Activated naive CD4-positive, alpha-beta T cell treated with anti-CD3 and anti-CD28 coated beads, Interleukin-2, amount 50 U/mL, for 24 hours (primary cell): ENCODE results near the gene PRKAR1B.

ENCODE experiments used
- H3K27ac Mint-ChIP-seq: one replicate; pipeline ENCODE4 v1.8.0; 2021; ENCODE audit warnings: mild to moderate bottlenecking, mixed read lengths
- H3K27me3 Mint-ChIP-seq: one replicate; pipeline ENCODE4 v1.8.0; 2021; ENCODE audit warnings: mixed read lengths
- H3K36me3 Mint-ChIP-seq: one replicate; pipeline ENCODE4 v1.8.0; 2021; ENCODE audit warnings: mixed read lengths
- H3K4me1 Mint-ChIP-seq: one replicate; pipeline ENCODE4 v1.8.0; 2021; ENCODE audit warnings: mixed read lengths
- H3K4me3 Mint-ChIP-seq: one replicate; pipeline ENCODE4 v1.8.0; 2021; ENCODE audit warnings: mild to moderate bottlenecking, mixed read lengths
- H3K9me3 Mint-ChIP-seq: one replicate; pipeline ENCODE4 v1.8.0; 2021; ENCODE audit warnings: mixed read lengths

Gene PRKAR1B

DNA sequence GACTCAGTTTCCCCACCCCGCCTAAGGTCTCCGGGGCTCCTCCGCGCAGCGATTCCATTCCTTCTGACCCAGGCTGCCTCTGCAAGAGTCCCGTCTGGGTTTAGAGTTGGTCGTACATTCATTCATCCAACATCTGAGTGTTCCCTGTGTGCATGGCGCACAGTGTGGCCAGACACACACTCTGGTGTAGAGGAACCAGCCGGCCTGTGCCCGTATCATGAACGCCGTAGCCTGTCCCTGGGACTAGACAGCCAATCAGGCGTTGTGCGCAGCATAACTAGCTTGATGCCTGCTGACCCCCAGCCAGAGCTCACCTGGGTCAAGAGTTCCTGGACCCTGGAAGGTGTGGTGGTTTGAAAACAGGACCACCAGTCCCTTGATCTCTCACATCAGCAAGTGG, 186.5 kb downstream of the PRKAR1B start:
- Mint-ChIP-seq H3K4me3 (no peak overlapping the region), H3K4me1 (peaks cover 3% of the 10 kb centered on the region), H3K36me3 (no peaks in the 10 kb centered on the region), H3K27ac (no peak overlapping the region), H3K9me3 (no peaks in the 10 kb centered on the region), H3K27me3 (no peaks in the 10 kb centered on the region)

DNA sequence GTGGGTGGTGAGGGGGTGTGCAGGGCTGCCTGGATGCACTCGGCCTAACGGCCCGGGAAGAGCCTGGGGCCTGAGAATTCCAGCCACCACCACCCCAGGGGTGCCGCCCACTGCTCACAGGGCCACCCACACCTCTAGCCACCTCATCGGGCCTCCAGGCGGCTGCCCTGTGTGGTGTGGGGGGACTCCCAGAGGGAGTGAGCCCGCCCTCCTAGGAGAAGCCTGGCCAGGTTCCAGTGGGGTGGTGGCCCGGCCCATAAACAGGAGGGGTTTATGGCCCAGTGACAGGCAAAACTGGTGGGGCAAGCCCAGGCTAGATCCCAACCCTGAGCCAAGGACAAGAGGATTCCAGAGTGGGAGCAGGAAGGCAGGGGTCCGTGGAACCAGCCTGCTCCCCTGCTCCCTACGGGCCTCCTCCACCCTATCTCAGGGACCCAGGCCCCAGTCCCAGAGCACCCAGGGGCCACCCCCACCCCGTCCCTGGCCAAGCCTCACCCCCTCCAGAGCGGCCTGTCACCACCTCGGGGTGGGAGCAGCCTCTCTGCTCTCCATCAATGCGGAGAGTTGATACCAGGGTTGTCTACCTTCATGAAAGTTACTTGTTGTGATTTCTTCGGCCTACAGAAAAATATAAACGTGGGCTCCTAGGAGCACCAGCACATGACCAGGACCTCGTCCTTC, 187.2 kb downstream of the PRKAR1B start:
- no peaks in the 10 kb centered on the region for H3K9me3 Mint-ChIP-seq
- peaks cover 3% of the 10 kb centered on the region for H3K4me1 Mint-ChIP-seq
- no peak overlapping the region for H3K27ac Mint-ChIP-seq
- no peaks in the 10 kb centered on the region for H3K27me3 Mint-ChIP-seq
- no peak overlapping the region for H3K4me3 Mint-ChIP-seq
- no peaks in the 10 kb centered on the region for H3K36me3 Mint-ChIP-seq

DNA sequence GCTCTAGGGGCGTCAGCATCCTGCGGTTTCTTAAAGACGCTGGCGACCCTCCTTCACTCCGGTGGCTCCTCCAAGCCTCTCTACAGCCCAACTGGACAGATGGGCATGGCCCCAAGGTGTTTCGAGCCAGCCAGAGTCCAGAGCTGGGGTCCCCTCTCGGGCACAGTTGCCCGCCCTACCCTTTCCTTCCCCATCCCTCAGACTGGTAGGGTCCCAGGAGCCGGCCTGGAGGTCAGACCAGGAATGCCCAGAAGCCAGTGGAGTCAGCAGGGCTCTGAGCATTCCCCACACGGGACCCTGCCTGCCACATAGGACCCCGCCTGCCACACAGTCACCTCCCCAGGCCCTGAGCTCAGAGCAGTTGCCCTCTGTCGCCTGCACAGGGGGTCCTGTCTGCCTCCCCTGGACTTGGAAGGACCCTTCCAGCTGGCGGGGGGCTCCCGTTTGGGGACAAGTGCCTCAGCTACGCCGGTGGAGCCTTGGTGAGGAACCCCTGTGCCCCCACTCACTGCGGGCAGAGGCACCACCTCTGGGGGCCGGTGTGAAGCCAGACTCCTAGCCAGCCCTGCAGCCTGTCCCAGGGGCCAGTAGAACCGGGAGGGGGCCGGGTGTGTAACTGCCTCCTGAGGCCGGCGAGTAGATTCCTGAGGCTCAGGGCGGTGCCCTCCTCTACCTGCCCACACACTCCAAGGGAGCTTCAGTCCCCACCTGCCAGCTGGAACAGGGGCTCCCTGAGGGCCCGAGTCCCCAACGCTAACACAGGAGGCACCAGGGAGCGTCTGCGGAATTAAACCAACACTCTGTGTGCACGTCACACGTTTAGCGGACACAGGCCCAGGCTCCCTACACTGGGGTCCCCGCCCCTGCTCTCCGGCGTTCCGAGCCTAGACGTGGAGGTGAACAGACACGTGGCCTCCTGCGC, 188.1 kb downstream of the PRKAR1B start:
- Mint-ChIP-seq H3K4me1 (peaks cover 3% of the 10 kb centered on the region), H3K4me3 (no peak overlapping the region), H3K36me3 (no peaks in the 10 kb centered on the region), H3K27ac (no peak overlapping the region), H3K9me3 (no peaks in the 10 kb centered on the region), H3K27me3 (no peaks in the 10 kb centered on the region)

DNA sequence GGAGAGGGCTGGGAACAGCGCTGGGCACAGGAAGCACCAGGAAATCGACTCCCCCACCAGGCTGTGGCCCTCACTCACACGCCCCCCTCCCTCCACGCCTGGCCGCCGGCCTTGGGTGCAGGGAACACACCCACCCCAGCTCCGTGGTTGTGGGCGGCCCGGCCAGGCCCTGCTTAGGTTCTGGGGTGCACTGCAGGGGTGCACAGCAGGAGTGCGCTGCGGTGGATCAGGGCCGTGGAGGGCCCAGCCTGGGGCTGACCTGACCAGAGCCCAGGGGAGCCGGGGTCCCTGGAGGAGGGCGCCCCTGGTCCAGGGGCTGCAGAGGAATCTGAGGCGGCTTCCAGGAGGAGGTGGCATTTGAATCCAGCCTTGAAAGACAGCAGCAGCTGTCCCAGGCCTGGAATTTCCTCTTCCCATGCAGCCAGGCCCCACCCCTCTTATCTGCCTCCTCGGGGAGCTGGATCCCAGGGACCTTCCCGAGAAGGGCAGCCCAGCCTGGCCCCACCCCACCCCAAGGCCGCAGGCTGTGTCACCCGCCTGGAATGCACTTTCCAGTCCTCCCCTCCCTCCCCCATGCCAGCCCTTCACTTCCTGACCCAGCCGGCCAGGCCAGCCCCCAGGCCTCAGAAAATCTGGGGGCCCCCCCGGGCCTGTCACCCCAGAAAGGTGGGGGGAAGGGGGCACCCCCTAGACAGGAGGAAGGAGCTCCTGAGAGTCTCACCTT, 189.0 kb downstream of the PRKAR1B start:
- no peaks in the 10 kb centered on the region for H3K27me3 Mint-ChIP-seq

DNA sequence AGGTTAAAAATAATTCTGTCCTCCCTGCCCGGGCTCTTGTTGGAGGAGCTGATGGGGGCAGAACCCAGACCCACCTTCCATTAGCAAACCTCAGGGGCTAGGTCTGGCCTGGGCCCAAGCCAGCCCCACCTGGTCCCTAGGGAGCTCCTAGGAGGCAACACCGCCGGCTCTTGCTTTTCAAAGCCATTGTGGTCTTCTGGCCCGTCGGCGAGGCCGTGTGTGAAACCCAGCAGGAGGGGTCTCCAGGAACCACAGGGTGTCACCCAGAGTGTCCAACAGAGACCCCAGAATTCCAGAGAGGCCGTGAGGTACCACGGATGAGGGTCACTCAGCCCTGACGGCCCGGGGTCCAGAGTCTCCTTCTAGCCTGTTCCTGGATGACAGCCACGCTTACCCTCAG, 190.8 kb downstream of the PRKAR1B start:
- Mint-ChIP-seq H3K4me3 (no peak overlapping the region), H3K9me3 (no peaks in the 10 kb centered on the region), H3K27ac (no peak overlapping the region), H3K36me3 (no peaks in the 10 kb centered on the region), H3K4me1 (no peaks in the 10 kb centered on the region), H3K27me3 (no peaks in the 10 kb centered on the region)

More for the DNA sequence above, 189.0 kb downstream of the PRKAR1B start:
- Mint-ChIP-seq H3K9me3 (no peaks in the 10 kb centered on the region), H3K4me3 (no peak overlapping the region), H3K4me1 (peaks cover 3% of the 10 kb centered on the region), H3K36me3 (no peaks in the 10 kb centered on the region), H3K27ac (no peak overlapping the region)

DNA sequence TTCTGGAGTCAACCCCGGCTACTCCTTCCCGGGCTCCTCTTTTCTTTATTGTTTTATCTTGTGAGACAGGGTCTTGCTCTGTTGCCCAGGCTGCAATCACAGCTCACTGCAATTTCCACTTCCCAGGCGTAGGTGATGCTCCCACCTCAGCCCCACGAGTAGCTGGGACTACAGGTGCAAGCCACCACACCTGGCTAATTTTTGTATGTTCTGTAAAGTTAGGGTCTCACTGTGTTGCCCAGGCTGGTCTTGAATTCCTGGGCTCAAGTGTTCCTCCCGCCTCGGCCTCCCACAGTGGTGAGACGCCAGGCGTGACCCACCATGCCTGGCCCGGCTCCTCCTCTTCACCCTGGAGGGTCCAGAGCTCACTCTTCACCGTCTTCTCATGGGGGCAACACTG, 192.1 kb downstream of the PRKAR1B start:
- no peak overlapping the region for H3K27ac Mint-ChIP-seq

DNA sequence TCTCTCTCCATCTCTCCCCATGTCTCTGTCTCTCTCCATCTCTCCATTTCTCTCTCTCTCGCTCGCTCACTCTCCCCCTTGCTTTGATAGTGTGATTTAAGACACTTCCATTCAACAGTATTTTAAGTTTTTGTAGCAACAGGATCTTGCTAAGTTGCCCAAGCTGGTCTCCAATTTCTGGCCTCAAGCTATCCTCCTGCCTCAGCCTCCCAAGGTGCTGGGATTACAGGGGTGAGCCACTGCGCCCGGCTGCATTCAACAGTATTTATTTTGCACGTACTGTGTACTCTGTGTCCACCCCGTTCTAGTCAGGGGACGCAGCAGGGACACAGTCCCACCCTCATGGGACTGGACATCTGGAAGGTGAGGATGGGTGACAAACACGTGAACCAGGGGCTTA, 193.0 kb downstream of the PRKAR1B start:
- Mint-ChIP-seq H3K4me3 (no peak overlapping the region), H3K4me1 (no peaks in the 10 kb centered on the region)

More for the DNA sequence above, 192.1 kb downstream of the PRKAR1B start:
- no peaks in the 10 kb centered on the region for H3K36me3 Mint-ChIP-seq
- H3K4me3 Mint-ChIP-seq, result no peak overlapping the region
- H3K4me1 Mint-ChIP-seq, result no peaks in the 10 kb centered on the region
- H3K9me3 Mint-ChIP-seq, result no peaks in the 10 kb centered on the region
- no peaks in the 10 kb centered on the region for H3K27me3 Mint-ChIP-seq

DNA sequence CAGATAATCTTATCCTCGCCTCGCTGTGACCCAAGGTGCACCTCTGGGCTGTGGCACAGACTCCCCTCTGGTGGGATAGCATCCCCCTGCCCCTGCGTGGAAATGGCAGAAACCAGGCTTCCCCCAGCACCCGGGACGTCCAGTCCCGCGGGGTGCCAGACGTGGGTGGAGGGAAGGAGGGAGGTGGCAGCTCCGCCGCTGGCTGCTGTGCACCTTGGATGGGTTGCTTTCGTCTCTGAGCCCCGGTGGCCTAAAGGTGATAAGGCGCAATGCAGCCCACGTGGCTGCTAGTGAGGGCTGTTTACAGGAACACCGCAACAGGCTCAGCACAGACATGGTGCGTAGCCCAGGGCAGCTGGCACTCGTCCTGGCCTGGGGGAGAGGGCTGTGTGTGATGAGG, 193.8 kb downstream of the PRKAR1B start:
- Mint-ChIP-seq H3K4me1 (no peaks in the 10 kb centered on the region), H3K36me3 (no peaks in the 10 kb centered on the region), H3K4me3 (no peak overlapping the region), H3K27me3 (no peaks in the 10 kb centered on the region), H3K27ac (no peak overlapping the region), H3K9me3 (no peaks in the 10 kb centered on the region)

More for the DNA sequence above, 193.0 kb downstream of the PRKAR1B start:
- Mint-ChIP-seq H3K36me3 (no peaks in the 10 kb centered on the region), H3K27me3 (no peaks in the 10 kb centered on the region), H3K9me3 (no peaks in the 10 kb centered on the region), H3K27ac (no peak overlapping the region)

DNA sequence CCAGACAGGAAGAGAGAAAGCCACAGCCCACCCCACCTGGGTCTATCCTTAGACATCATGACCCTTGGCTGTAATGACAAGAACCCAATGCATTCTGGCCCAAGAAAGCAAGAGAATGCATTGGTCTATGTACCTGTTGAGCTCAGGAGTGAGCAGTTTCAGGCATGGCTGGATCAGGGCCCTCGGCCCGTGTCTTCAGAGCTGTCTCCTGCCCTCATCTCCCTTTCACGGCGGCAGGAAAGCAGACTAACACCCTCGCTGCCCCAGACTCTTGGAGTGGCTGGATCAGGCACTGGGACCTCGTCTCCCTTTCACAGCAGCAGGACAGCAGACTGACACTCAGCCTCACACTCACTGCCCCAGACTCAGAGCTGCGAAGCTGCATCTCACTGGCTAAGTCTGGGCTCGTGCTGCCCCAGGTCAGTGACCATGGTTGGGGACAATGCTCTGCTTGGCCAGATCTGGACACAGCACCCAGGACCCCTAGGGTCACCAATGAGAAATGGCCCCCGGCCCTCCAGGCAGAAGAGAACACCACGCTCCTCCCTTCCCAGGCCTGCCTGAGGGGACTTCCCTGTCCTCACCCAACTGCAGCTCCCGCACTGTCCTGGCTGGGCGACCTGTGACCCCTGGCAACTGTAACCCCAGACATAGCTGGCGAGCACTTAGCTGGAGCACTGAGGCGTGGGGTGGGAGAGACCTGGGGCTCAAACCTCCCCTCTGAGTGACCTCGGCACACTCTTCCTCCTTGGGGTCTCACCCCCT, 194.5 kb downstream of the PRKAR1B start:
- Mint-ChIP-seq H3K9me3 (no peaks in the 10 kb centered on the region), H3K27me3 (no peaks in the 10 kb centered on the region), H3K4me1 (no peaks in the 10 kb centered on the region), H3K4me3 (no peak overlapping the region), H3K36me3 (no peaks in the 10 kb centered on the region), H3K27ac (no peak overlapping the region)

DNA sequence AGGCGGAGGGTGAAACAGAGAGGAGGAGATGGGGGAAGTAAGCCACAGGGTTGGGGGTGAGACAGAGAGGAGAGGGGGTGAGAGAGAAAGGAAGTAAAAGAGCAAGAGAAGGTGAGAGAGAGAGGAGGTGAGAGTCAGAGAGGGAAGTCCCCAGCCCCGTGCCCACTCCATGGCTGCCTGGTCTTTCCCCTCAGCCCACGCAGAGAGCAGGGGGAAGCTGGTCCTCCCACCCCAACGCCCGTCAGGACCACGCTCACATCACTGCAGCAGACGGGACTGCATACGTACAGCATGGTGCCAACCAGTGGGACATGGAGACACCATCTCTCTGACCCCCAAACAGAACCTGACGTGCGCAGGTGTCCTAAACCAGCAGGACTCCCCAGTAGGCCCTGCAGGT, 195.3 kb downstream of the PRKAR1B start:
- H3K27me3 Mint-ChIP-seq, result no peaks in the 10 kb centered on the region
- no peak overlapping the region for H3K27ac Mint-ChIP-seq
- H3K4me3 Mint-ChIP-seq, result no peak overlapping the region

DNA sequence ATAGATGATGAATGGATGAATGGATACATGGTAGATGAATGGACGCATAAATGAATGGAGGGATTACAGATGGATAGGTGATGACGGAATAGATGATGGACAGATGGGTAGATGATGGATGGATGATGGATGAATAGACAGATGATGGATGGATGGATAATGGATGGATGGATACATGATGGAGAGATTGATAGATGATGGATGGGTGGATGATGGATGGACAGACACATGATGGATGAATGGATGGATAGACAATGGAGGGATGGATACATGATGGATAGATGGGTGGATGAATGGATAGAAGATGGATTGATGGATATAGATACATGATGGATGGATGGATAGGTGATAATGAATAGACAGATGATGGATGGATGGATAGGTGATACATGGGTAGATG, 198.6 kb downstream of the PRKAR1B start:
- Mint-ChIP-seq H3K27ac (no peak overlapping the region), H3K4me1 (no peaks in the 10 kb centered on the region), H3K27me3 (peaks cover 1% of the 10 kb centered on the region), H3K9me3 (no peaks in the 10 kb centered on the region), H3K36me3 (no peaks in the 10 kb centered on the region), H3K4me3 (no peak overlapping the region)

More for the DNA sequence above, 195.3 kb downstream of the PRKAR1B start:
- no peaks in the 10 kb centered on the region for H3K36me3 Mint-ChIP-seq
- H3K4me1 Mint-ChIP-seq, result no peaks in the 10 kb centered on the region
- no peaks in the 10 kb centered on the region for H3K9me3 Mint-ChIP-seq

DNA sequence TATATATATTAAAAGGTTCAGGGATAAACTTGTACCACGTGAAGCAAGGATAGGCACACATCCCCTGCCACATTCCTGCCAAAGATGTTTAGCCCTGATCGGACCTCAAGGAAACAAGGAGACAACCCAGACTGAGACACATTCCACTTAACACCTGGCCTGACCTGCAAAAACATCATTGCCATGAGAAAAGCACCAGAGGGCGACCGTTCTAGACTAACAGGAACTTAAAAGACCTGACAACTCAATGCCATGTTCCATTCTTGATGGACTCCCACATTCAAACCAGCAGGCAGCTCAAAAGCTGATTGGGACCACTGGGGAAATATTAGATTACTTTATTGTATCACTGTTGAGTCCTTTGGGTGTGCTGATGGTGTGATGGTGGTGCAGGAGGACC, 199.4 kb downstream of the PRKAR1B start:
- Mint-ChIP-seq H3K27ac (no peak overlapping the region), H3K4me3 (no peak overlapping the region), H3K36me3 (no peaks in the 10 kb centered on the region), H3K27me3 (peaks cover 2% of the 10 kb centered on the region), H3K9me3 (no peaks in the 10 kb centered on the region), H3K4me1 (no peaks in the 10 kb centered on the region)

DNA sequence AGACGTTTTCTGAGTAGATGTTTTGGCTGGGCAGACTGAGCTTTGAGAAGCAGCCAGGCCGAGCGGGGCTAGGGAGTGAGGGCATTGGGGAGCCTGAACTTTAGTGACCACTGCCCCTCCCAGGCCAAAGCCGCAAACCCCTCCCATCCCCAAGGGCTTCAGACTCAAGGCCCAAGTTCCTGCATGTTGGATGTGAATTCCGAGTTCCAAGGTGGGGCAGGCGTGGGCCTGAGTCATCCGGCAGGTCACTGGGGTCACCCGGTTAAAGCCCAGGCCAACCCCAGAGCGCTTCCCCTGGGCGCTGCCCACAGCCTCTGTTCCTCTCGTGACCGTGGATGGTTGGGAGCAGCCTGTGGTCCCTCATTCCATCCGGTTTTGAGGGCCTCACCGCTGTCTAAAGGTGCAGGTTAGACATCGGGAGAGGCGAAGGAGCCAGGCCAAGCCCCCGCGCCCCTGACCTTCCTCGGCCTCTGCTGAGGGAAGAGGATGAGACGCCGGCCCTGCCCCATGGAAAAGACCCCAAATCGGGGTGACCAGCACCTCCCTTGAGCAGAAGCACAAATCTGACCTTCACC, 200.5 kb downstream of the PRKAR1B start:
- H3K27ac Mint-ChIP-seq, result no peak overlapping the region
- no peaks in the 10 kb centered on the region for H3K4me1 Mint-ChIP-seq
- H3K4me3 Mint-ChIP-seq, result no peak overlapping the region
- H3K9me3 Mint-ChIP-seq, result no peaks in the 10 kb centered on the region
- peaks cover 2% of the 10 kb centered on the region for H3K27me3 Mint-ChIP-seq
- no peaks in the 10 kb centered on the region for H3K36me3 Mint-ChIP-seq

DNA sequence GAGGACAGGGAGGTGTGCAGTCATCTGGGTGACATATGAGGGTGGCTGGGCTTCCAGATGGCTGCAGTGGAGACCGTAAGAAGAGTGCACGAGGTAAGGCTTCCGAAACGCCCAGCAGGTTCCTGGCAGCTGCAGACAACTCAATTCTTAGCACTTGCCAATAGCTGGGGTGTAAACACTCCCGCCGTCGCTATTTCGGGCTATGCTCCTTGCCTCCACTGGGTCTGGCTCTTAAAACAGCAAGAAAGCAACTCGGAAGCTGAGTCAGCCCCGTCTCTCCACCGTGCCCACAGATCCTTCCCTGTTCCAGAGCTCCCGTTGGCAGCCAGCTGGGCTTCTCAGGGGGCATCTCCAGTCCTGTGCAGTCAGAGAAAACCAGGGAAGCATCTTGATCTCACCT, 201.3 kb downstream of the PRKAR1B start:
- Mint-ChIP-seq H3K27ac (no peak overlapping the region), H3K27me3 (peaks cover 2% of the 10 kb centered on the region), H3K4me3 (no peak overlapping the region), H3K9me3 (no peaks in the 10 kb centered on the region), H3K4me1 (no peaks in the 10 kb centered on the region), H3K36me3 (no peaks in the 10 kb centered on the region)

DNA sequence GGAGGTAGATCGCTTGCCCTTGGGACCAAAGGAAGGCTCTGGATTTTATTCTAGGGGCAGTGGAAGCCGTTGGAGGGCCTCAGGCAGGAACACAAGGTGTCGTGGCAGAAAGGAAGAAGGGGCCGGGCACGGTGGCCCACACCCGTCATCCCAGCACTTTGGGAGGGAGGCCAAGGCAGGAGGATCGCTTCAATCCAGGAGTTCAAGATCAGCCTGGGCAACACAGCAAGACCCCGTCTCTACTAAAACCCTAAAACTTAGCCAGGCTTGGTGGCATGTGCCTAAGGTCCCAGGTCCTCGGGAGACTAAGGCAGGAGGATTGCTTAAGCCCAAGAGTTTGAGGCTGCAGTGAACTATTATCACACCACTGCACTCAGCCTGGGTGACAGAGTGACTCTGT, 202.3 kb downstream of the PRKAR1B start:
- Mint-ChIP-seq H3K4me1 (no peaks in the 10 kb centered on the region), H3K27me3 (peaks cover 2% of the 10 kb centered on the region), H3K4me3 (no peak overlapping the region), H3K36me3 (no peaks in the 10 kb centered on the region), H3K9me3 (no peaks in the 10 kb centered on the region), H3K27ac (peak overlapping the region; percentile 24)
